ENCODE results near the gene OR5B12. TPM values are rescaled to one million over a fixed set of nuclear protein-coding genes. Genes with fewer than 3 reads are reported as not detected.
"Not testable (repeated sequence)": the region's sequence is repeated elsewhere in the genome, so short reads cannot be mapped to it uniquely, and the experiment has no call there.

OR5B12 gene
- polyA plus RNA-seq, 1 donor: 0.03 TPM

GRCh38 chr11:58434217-58434616 is 7.8 kb downstream of the OR5B12 start:
- WGBS (ENCODE audit: insufficient coverage, low lambda C conversion rate): 60% methylated on average over 1 of the region's 3 CpGs
- no peaks in the 10 kb centered on the region for H3K36me3 ChIP-seq (ENCODE audit: control insufficient read depth, insufficient read depth, low read length)

GRCh38 chr11:58433638-58434203 is 8.3 kb downstream of the OR5B12 start:
- no peaks in the 10 kb centered on the region for H3K4me1 ChIP-seq (ENCODE audit: control insufficient read depth, insufficient read depth, low read length)
- no peak overlapping the region for H3K27ac ChIP-seq (ENCODE audit: low read length)
- no peaks in the 10 kb centered on the region for H3K27me3 ChIP-seq (ENCODE audit: control insufficient read depth, insufficient read depth, low read length)
- no peaks in the 10 kb centered on the region for H3K36me3 ChIP-seq (ENCODE audit: control insufficient read depth, insufficient read depth, low read length)
- no peaks in the 10 kb centered on the region for H3K9me3 ChIP-seq (ENCODE audit: control insufficient read depth, low read depth, low read length)
- H3K4me3 ChIP-seq (ENCODE audit: low read length): no peak overlapping the region
- 60% methylated on average over 1 of the region's 3 CpGs for WGBS (ENCODE audit: insufficient coverage, low lambda C conversion rate)
- DNase-seq: no peak

More at GRCh38 chr11:58434217-58434616, 7.8 kb downstream of the OR5B12 start:
- H3K4me1 ChIP-seq (ENCODE audit: control insufficient read depth, insufficient read depth, low read length): no peaks in the 10 kb centered on the region
- H3K4me3 ChIP-seq (ENCODE audit: low read length): no peak overlapping the region
- H3K27ac ChIP-seq (ENCODE audit: low read length): no peak overlapping the region
- H3K27me3 ChIP-seq (ENCODE audit: control insufficient read depth, insufficient read depth, low read length): no peaks in the 10 kb centered on the region
- DNase-seq: no peak
- H3K9me3 ChIP-seq (ENCODE audit: control insufficient read depth, low read depth, low read length): no peaks in the 10 kb centered on the region

GRCh38 chr11:58429273-58429672 is 12.8 kb downstream of the OR5B12 start:
- Histone ChIP-seq H3K4me1 (ENCODE audit: control insufficient read depth, insufficient read depth, low read length) (no peaks in the 10 kb centered on the region), H3K9me3 (ENCODE audit: control insufficient read depth, low read depth, low read length) (no peaks in the 10 kb centered on the region), H3K27ac (ENCODE audit: low read length) (no peak overlapping the region), H3K4me3 (ENCODE audit: low read length) (no peak overlapping the region), H3K36me3 (ENCODE audit: control insufficient read depth, insufficient read depth, low read length) (no peaks in the 10 kb centered on the region), H3K27me3 (ENCODE audit: control insufficient read depth, insufficient read depth, low read length) (no peaks in the 10 kb centered on the region)
- DNase-seq: no peak
- no CpG with 5 or more reads among the region's 1 CpG for WGBS (ENCODE audit: insufficient coverage, low lambda C conversion rate)

GRCh38 chr11:58428021-58428420 is 14.0 kb downstream of the OR5B12 start, which contains the start of gene OR5B2:
TSS of gene OR5B2 (minus strand) at chr11:58428121. CDS start at chr11:58423261, 4,860 bp downstream.
- WGBS (ENCODE audit: insufficient coverage, low lambda C conversion rate): no CpG with 5 or more reads among the region's 3 CpGs
- Histone ChIP-seq H3K36me3 (ENCODE audit: control insufficient read depth, insufficient read depth, low read length) (no peaks in the 10 kb centered on the region), H3K4me3 (ENCODE audit: low read length) (no peak within 1 kb of the TSS), H3K27me3 (ENCODE audit: control insufficient read depth, insufficient read depth, low read length) (no peaks in the 10 kb centered on the region), H3K27ac (ENCODE audit: low read length) (no peak within 1 kb of the TSS), H3K4me1 (ENCODE audit: control insufficient read depth, insufficient read depth, low read length) (no peaks in the 10 kb centered on the region), H3K9me3 (ENCODE audit: control insufficient read depth, low read depth, low read length) (no peaks in the 10 kb centered on the region)
- no peak for DNase-seq

GRCh38 chr11:58406774-58407173 is 35.3 kb downstream of the OR5B12 start, which contains the start of gene OR5B3:
TSS of gene OR5B3 (minus strand) at chr11:58406874. CDS start at chr11:58403409, 3,465 bp downstream.
- WGBS (ENCODE audit: insufficient coverage, low lambda C conversion rate): no CpG with 5 or more reads among the region's 1 CpG
- no peaks in the 10 kb centered on the region for H3K36me3 ChIP-seq (ENCODE audit: control insufficient read depth, insufficient read depth, low read length)
- H3K27ac ChIP-seq (ENCODE audit: low read length): no peak within 1 kb of the TSS
- H3K4me1 ChIP-seq (ENCODE audit: control insufficient read depth, insufficient read depth, low read length): no peaks in the 10 kb centered on the region
- H3K9me3 ChIP-seq (ENCODE audit: control insufficient read depth, low read depth, low read length): peaks cover 7% of the 10 kb centered on the region
- no peak for DNase-seq
- H3K27me3 ChIP-seq (ENCODE audit: control insufficient read depth, insufficient read depth, low read length): no peaks in the 10 kb centered on the region
- H3K4me3 ChIP-seq (ENCODE audit: low read length): no peak within 1 kb of the TSS

GRCh38 chr11:58399622-58400021 is 42.4 kb downstream of the OR5B12 start:
- WGBS (ENCODE audit: insufficient coverage, low lambda C conversion rate): no CpG with 5 or more reads among the region's 2 CpGs
- H3K27me3 ChIP-seq (ENCODE audit: control insufficient read depth, insufficient read depth, low read length); DNase-seq; H3K27ac ChIP-seq (ENCODE audit: low read length); H3K4me1 ChIP-seq (ENCODE audit: control insufficient read depth, insufficient read depth, low read length); H3K9me3 ChIP-seq (ENCODE audit: control insufficient read depth, low read depth, low read length); H3K4me3 ChIP-seq (ENCODE audit: low read length); H3K36me3 ChIP-seq (ENCODE audit: control insufficient read depth, insufficient read depth, low read length): not testable (repeated sequence)

- H3K9me3 ChIP-seq (ENCODE audit: control insufficient read depth, low read depth, low read length): peaks cover 8% of the 10 kb centered on the region
- H3K4me3 ChIP-seq (ENCODE audit: low read length): no peak overlapping the region
- H3K4me1 ChIP-seq (ENCODE audit: control insufficient read depth, insufficient read depth, low read length): no peaks in the 10 kb centered on the region
- DNase-seq: no peak
- WGBS (ENCODE audit: insufficient coverage, low lambda C conversion rate): 57% methylated on average over 1 of the region's 2 CpGs
- H3K27ac ChIP-seq (ENCODE audit: low read length): no peak overlapping the region
- H3K36me3 ChIP-seq (ENCODE audit: control insufficient read depth, insufficient read depth, low read length): no peaks in the 10 kb centered on the region
- no peaks in the 10 kb centered on the region for H3K27me3 ChIP-seq (ENCODE audit: control insufficient read depth, insufficient read depth, low read length)
These were observed 46.5 kb downstream of the OR5B12 start for GRCh38 chr11:58395581-58395980.

- no peak for DNase-seq
- H3K36me3 ChIP-seq (ENCODE audit: control insufficient read depth, insufficient read depth, low read length): no peaks in the 10 kb centered on the region
- H3K4me3 ChIP-seq (ENCODE audit: low read length): no peak overlapping the region
These were observed 47.8 kb downstream of the OR5B12 start for GRCh38 chr11:58394195-58394594.

GRCh38 chr11:58392746-58393145 is 49.3 kb downstream of the OR5B12 start:
- no peaks in the 10 kb centered on the region for H3K27me3 ChIP-seq (ENCODE audit: control insufficient read depth, insufficient read depth, low read length)
- H3K36me3 ChIP-seq (ENCODE audit: control insufficient read depth, insufficient read depth, low read length): no peaks in the 10 kb centered on the region
- peaks cover 11% of the 10 kb centered on the region for H3K9me3 ChIP-seq (ENCODE audit: control insufficient read depth, low read depth, low read length)
- H3K4me1 ChIP-seq (ENCODE audit: control insufficient read depth, insufficient read depth, low read length): no peaks in the 10 kb centered on the region
- no peak overlapping the region for H3K4me3 ChIP-seq (ENCODE audit: low read length)
- no peak for DNase-seq
- WGBS (ENCODE audit: insufficient coverage, low lambda C conversion rate): no CpG with 5 or more reads among the region's 1 CpG
- no peak overlapping the region for H3K27ac ChIP-seq (ENCODE audit: low read length)

More at GRCh38 chr11:58394195-58394594, 47.8 kb downstream of the OR5B12 start:
- no peak overlapping the region for H3K27ac ChIP-seq (ENCODE audit: low read length)
- H3K4me1 ChIP-seq (ENCODE audit: control insufficient read depth, insufficient read depth, low read length): no peaks in the 10 kb centered on the region
- H3K9me3 ChIP-seq (ENCODE audit: control insufficient read depth, low read depth, low read length): peaks cover 11% of the 10 kb centered on the region
- no peaks in the 10 kb centered on the region for H3K27me3 ChIP-seq (ENCODE audit: control insufficient read depth, insufficient read depth, low read length)

- no peak overlapping the region for H3K27ac ChIP-seq (ENCODE audit: low read length)
- DNase-seq: no peak
- H3K4me3 ChIP-seq (ENCODE audit: low read length): no peak overlapping the region
- H3K4me1 ChIP-seq (ENCODE audit: control insufficient read depth, insufficient read depth, low read length): no peaks in the 10 kb centered on the region
- H3K9me3 ChIP-seq (ENCODE audit: control insufficient read depth, low read depth, low read length): peaks cover 11% of the 10 kb centered on the region
- no CpG with 5 or more reads among the region's 1 CpG for WGBS (ENCODE audit: insufficient coverage, low lambda C conversion rate)
- H3K36me3 ChIP-seq (ENCODE audit: control insufficient read depth, insufficient read depth, low read length): no peaks in the 10 kb centered on the region
- H3K27me3 ChIP-seq (ENCODE audit: control insufficient read depth, insufficient read depth, low read length): no peaks in the 10 kb centered on the region
These were observed 50.2 kb downstream of the OR5B12 start for GRCh38 chr11:58391879-58392278.

GRCh38 chr11:58390551-58391063 is 51.4 kb downstream of the OR5B12 start:
- H3K4me1 ChIP-seq (ENCODE audit: control insufficient read depth, insufficient read depth, low read length): no peaks in the 10 kb centered on the region
- no CpG with 5 or more reads among the region's 18 CpGs for WGBS (ENCODE audit: insufficient coverage, low lambda C conversion rate)
- H3K27me3 ChIP-seq (ENCODE audit: control insufficient read depth, insufficient read depth, low read length): no peaks in the 10 kb centered on the region
- peaks cover 11% of the 10 kb centered on the region for H3K9me3 ChIP-seq (ENCODE audit: control insufficient read depth, low read depth, low read length)
- DNase-seq: no peak
- no peak overlapping the region for H3K27ac ChIP-seq (ENCODE audit: low read length)
- no peaks in the 10 kb centered on the region for H3K36me3 ChIP-seq (ENCODE audit: control insufficient read depth, insufficient read depth, low read length)
- H3K4me3 ChIP-seq (ENCODE audit: low read length): no peak overlapping the region
